ENCODE data around the gene DENND1A. TPM values are rescaled to one million over a fixed set of nuclear protein-coding genes. Genes with fewer than 3 reads are reported as not detected.

DENND1A gene
- total RNA-seq, 1 donor from 2014 or later = 37.3 TPM

DNA sequence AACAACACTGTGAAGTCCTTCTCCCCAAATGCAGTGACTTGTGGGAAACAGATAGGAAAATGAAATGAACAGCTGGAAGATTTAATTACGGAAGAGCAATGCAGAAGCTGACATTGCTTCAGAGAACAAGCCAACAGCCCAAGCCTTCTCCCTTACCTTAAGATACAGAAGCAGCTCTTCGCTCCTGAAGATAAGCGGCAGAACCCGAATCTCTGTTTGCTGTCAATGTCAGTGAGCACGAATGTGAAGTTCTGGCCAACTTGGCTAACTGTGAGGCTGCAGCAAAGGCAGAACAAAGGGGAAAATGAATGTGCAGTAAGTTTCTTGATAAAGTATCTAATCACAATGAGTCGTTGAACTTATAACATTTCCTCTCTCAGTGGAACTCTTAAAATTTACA, 172.4 kb downstream of the DENND1A start:
- no peak overlapping the region for H3K27ac ChIP-seq
- no peaks in the 10 kb centered on the region for H3K27me3 ChIP-seq
- H3K4me1 ChIP-seq = no peaks in the 10 kb centered on the region
- TF ChIP-seq, protein P1, sequence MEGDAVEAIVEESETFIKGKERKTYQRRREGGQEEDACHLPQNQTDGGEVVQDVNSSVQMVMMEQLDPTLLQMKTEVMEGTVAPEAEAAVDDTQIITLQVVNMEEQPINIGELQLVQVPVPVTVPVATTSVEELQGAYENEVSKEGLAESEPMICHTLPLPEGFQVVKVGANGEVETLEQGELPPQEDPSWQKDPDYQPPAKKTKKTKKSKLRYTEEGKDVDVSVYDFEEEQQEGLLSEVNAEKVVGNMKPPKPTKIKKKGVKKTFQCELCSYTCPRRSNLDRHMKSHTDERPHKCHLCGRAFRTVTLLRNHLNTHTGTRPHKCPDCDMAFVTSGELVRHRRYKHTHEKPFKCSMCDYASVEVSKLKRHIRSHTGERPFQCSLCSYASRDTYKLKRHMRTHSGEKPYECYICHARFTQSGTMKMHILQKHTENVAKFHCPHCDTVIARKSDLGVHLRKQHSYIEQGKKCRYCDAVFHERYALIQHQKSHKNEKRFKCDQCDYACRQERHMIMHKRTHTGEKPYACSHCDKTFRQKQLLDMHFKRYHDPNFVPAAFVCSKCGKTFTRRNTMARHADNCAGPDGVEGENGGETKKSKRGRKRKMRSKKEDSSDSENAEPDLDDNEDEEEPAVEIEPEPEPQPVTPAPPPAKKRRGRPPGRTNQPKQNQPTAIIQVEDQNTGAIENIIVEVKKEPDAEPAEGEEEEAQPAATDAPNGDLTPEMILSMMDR (IDR thresholded peaks at IDR 0.05) = no peak
- H3K4me3 ChIP-seq = no peak overlapping the region
- intact Hi-C loops (cut with DNase I) = no loop called here
- peaks cover 0 to 5% of the 10 kb centered on the region in 2 donors for H3K36me3 ChIP-seq
- H3K9me3 ChIP-seq = no peaks in the 10 kb centered on the region
- no peak for DNase-seq (ENCODE audit: low spot score in 2 of 2)

DNA sequence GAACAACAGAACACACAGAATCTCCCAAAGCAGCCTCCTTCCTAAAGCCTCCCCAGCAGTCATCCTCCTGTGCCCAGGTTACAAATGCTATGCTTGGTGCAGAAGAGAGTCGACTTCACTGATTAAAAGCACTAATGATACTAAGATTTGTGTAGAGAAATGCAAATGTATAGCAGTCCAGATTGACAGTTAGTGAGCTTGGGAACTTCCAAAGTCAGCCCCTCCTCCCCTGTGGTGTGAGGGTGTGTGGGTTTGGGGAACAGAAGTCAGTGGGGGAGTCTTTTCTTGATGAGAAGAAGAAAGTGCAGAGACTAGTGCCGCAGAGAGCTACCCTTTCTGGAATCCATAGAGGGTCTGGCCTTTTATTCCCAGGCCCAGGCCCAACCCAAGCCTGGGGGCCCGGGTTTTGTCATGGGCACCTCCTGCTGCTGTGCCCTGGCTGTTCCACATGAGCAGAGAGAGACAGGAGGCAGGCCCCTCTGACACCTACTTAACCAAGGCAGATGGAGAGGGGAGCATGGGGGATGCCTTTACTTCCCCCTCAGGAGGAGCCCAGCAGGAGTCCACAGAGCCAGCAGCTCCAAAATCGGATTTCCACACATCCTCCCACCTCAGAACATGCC, 173.3 kb downstream of the DENND1A start:
- intact Hi-C loops (cut with DNase I) = no loop called here

DNA sequence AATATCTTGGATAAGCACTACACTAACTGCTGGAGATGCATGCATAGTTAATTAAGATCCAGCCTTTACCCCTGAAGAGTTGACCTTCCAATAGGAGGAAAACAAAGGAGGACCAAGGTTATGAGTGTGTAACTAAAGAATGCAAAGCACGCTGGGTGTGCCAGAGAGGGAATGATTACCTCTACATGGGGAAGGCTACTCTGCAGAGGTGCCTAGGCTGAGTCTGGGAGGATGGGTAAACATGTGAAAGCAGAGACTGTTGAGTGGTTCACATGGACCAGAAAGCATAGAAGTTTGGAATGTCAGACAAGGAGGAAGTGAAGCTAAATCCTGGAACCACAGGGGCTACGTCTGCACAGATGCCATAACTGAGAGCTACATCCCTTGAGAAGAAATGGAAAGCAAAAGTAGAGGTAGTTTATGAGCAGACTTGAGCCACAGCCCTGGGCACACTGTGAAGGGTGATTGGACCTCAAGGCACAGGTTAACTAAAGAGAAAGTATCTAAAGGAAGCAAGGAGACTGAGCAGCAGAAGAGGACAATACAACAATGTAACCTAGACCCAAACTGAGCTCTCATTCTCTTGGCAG, 176.2 kb downstream of the DENND1A start:
- no peak overlapping the region for H3K4me3 ChIP-seq
- intact Hi-C loops (cut with DNase I) = no loop called here
- H3K36me3 ChIP-seq = peaks cover 0 to 5% of the 10 kb centered on the region in 2 donors
- H3K27ac ChIP-seq = no peak overlapping the region
- no peak for DNase-seq (ENCODE audit: low spot score in 2 of 2)
- H3K27me3 ChIP-seq = no peaks in the 10 kb centered on the region
- H3K9me3 ChIP-seq = no peaks in the 10 kb centered on the region
- H3K4me1 ChIP-seq = no peaks in the 10 kb centered on the region
- TF ChIP-seq, protein P1 (IDR thresholded peaks at IDR 0.05) = no peak

More for the DNA sequence above, 173.3 kb downstream of the DENND1A start:
- H3K27me3 ChIP-seq = no peaks in the 10 kb centered on the region
- H3K27ac ChIP-seq = no peak overlapping the region
- TF ChIP-seq, protein P1 (IDR thresholded peaks at IDR 0.05) = no peak
- H3K9me3 ChIP-seq = no peaks in the 10 kb centered on the region
- DNase-seq (ENCODE audit: low spot score in 2 of 2) = no peak
- peaks cover 0 to 5% of the 10 kb centered on the region in 2 donors for H3K36me3 ChIP-seq
- H3K4me1 ChIP-seq = no peaks in the 10 kb centered on the region
- H3K4me3 ChIP-seq = no peak overlapping the region

DNA sequence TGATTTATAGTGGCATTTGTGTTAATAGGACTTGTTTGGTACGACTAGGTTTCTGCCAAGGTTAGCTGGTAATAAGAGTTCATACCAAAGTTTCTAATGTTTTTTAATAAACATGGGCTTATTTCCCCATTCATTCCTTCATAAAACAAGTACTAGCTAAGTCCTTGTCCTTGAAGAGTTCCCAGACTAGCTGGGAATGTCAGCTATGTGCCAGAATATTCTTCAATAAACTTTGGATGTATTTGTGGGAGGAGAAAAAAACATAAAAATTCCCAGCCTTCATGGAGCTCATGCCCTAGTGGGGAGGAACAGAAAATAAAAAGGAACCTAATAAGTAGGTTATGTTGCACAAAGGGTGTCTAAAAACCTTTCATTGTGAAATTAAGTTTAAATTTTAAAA, 176.9 kb downstream of the DENND1A start:
- TF ChIP-seq, protein P1 (IDR thresholded peaks at IDR 0.05) = no peak
- Histone ChIP-seq H3K27me3 (no peaks in the 10 kb centered on the region), H3K4me3 (no peak overlapping the region), H3K9me3 (no peaks in the 10 kb centered on the region), H3K36me3 (peaks cover 0 to 5% of the 10 kb centered on the region in 2 donors), H3K27ac (no peak overlapping the region), H3K4me1 (no peaks in the 10 kb centered on the region)
- intact Hi-C loops (cut with DNase I) = no loop called here
- DNase-seq (ENCODE audit: low spot score in 2 of 2) = no peak

DNA sequence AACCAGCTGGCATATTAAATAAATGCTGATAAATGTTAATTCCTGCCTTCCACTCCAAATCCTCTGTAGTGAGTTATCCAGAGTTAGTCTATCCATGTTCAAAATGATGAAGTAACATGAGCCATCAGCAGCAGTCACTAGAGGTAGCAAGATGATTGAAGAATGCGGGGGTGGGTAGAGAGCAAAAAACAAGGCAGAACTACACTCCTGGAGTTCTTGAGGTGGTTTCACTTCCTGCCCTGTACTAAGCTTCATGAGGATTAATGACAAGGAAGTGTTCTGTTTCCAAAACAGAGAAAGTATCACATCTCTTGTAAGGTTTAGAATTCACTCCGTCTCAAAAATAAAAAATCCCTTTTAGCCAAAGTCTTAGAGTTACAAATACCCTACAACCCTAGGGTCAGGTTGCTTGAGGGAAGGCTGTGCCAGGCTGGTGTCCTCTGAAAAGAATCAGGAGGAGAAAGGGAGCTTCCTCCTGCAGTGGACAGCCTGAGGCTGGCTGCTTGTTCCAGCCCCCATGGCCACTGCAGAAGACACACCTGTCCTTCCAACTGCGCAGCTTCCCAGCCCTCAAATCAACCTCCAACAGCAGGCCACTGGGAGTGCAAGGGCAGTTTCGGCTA, 180.2 kb downstream of the DENND1A start:
- TF ChIP-seq, protein P1 (IDR thresholded peaks at IDR 0.05) = no peak
- Histone ChIP-seq H3K4me3 (no peak overlapping the region), H3K27ac (no peak overlapping the region), H3K9me3 (no peaks in the 10 kb centered on the region), H3K36me3 (no peaks in the 10 kb centered on the region), H3K4me1 (no peaks in the 10 kb centered on the region), H3K27me3 (no peaks in the 10 kb centered on the region)
- intact Hi-C loops (cut with DNase I) = no loop called here
- no peak for DNase-seq (ENCODE audit: low spot score in 2 of 2)

Measured in ascending aorta (tissue), 2 donors.